Hippocampal formation (tissue), 2 donors: ENCODE data around the gene PPP2R2D.
"Not testable (repeated sequence)": the region's sequence is repeated elsewhere in the genome, so short reads cannot be mapped to it uniquely, and the experiment has no call there.

Experiments
- DNase-seq, 2 donors: peaks; one replicate each; lab custom pipeline; 2025; lab: John Stamatoyannopoulos, UW

PPP2R2D gene

DNA sequence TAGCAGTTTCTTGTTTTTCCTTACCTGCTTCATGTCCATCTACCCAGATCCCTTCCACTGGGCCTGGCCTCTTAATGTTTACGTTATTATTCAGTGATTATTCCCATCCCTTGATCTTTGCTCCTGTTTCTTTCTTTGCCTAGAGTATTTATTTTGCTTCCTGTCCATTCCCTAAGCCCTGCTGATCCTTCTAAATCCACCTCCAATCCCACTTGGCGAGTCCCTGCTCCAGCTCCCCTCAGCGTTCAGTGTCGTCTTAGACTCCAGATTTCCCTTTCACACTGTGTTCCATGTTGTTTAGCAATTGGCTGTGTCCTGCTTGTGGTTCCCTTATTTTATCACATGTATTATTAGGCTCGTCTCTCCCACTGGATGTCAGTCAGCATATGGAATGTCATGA, 7.3 kb downstream of the PPP2R2D start:
- DNase-seq: no peak

DNA sequence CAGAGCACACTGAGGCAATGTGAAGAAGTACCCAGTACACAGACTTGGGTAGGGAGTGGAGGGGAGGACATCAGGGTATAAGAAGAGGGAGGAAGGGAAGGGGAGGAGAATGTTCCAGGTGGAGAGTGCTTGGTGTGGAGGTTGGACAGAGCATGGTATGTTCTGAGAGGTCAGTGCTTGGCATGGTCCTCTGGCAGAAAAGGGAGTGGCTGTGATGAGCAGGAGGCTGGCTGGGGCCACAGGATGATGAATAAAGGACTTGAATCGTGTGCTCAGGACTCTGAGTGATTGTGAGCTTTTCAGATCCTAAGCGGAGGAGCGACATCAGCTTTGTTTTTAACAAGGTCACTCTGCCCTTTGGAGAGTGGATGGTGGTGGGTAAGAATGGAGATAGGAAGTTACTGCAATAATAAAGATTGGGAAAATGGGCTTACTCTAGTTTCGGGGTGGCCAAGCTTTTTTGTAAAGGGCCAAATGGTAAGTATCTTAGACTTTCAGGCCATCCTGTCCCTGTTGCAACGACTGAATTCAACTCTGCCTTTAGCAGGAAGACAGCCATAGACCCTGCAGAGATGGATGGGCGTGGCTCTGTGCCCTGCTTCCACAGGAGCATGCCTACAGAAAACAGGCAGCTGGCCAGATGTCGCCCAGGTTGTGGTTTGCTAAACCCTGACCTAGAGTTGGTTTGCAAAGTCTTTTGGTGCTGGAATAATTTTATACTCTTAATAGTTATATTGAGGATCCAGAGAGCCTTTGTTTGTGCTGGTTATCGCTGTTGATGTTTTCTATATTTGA, 8.4 kb downstream of the PPP2R2D start:
- no peak for DNase-seq

DNA sequence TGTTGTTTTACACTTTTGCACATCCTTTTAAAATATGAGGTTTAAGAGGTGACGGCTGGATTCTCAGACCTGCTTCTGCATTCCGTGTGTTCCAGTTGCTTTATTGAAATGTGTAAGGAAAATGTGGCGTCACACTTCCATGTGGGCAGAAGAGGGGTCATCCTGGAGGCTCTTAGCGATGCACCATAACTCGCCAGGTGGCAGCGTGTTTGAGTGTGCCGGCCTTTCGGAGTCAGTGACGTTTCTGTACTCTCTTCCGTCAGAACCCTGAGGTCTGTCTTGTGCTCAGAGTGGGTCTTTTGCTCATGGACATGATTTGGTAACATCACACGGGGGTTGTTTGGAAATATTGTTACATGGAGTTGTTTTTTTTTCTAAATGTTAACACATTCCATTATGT, 9.1 kb downstream of the PPP2R2D start:
- DNase-seq: no peak

DNA sequence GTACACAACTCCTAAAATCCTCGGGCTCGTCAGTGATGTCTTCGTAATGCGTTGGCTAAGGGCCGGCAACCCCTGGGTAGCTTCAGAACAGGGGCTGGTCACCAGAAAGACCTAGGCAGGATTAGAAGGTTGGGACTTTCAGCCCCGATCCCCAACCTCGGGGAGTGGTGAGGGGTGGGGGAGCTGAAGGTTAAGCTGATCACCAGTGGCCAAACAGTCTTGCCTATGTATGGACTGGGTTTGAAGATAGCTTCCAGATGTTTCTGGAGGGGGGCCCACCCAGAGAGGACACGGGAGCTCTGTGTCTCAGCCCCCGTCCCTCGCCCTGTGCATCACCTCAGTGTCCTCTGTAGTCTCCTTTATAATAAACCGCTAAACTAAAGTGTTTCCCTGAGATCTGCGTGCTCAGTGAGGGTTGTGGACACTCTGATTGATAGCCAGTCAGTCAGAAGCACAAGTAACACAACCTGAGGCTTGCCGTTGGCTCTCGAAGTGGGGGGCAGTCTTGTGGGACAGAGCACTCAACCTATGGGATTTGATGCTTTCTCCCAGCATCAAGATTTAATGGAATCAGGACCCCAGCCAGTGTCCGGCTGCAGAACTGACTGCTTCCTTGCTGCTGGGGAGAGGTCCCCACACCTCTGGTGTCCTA, 10.0 kb downstream of the PPP2R2D start:
- no peak for DNase-seq

DNA sequence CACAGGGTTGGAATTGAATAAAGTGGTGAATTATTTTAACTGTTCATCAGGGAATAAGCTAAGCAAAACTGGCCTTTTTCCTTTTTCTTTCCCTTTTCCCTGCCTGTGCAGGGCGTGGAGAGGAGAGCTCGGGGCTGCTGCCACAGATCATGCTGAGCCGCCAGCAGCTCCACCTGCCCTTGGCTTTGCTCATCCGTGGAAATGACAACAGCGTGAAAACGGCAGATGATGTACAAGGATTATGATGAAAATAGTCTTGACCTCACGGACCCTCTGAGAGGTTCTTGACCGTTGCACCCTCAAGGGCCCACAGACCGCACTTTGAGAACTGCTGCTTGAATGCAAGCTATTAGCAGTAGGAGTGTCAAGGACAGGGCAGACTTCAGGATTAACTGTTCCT, 10.6 kb downstream of the PPP2R2D start:
- no peak for DNase-seq

DNA sequence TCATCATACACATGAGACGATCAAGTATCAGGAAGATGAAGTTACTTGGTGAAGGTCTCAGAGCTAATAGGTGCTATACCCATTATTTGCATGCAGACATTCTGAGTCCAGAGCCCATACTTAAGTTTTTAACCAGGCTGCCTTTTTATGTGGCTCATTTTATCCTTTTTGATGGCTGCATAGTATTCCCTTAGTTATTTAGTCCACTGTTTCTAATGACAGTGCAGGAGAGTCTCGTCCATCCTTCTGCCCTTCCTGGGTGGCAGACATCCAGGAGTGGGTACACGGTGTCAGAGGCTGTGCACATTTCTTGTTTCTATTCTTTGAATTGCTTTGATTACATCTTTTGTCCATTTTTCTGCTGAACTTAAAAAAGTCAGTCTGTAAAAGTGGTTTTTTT, 11.8 kb downstream of the PPP2R2D start:
- no peak for DNase-seq

DNA sequence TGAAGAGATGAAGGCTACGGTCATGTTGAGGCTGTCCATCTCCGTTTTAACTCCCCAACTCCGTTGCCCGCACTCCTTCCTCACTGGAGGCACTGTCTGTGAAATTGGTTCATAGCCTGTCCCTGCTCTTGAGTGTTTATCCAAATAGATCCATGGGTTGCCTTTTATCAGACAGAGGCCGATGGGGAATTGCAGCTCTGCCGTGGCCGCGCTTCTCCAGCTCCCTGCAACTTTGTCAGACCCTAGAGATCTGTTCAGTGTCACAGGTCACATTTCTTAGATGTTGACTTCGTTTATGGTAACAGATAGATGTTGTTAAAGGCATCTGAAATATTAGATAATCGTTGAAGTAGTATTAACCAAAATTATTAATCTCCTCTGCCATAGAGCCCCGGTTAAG, 14.7 kb downstream of the PPP2R2D start:
- DNase-seq: no peak

DNA sequence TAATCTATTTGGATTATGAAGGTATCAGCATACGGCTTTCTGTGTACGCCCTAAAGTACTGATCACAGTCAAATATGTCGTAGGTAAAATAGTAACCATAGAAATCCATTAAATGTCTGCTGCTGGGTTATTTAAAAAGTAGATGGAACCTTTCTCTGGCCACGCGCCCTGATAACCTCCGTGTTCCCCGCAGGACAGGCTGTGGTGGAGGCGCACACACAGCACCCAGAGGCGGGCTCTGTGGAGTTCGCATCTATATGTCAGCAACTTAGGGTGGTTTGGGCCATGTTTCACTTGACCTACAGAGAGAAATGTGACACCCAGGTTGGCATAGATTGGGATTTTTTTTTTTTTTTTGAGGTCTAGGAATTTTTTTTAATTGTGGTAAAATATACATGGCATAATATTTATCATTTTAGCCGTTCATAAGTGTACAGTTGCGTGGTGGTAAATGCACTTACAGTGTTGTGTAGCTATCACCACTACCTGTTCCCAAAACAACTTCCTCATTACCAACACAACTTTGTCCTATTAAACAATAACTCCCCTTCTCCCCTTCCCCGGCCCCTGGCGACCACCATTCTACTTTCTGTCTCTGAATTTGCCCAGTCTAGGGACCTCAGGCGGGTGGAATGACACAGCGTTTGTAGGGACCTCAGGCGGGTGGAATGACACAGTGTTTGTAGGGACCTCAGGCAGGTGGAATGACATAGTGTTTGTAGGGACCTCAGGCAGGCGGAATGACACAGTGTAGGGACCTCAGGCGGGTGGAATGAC, 15.4 kb downstream of the PPP2R2D start:
- no peak for DNase-seq

DNA sequence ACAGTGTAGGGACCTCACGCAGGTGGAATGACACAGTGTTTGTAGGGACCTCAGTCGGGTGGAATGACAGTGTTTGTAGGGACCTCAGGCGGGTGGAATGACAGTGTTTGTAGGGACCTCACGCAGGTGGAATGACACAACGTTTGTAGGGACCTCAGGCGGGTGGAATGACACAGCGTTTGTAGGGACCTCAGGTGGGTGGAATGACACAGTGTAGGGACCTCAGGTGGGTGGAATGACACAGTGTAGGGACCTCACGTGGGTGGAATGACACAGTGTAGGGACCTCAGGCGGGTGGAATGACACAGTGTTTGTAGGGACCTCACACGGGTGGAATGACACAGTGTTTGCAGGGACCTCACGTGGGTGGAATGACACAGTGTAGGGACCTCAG, 16.0 kb downstream of the PPP2R2D start:
- DNase-seq: not testable (repeated sequence)

DNA sequence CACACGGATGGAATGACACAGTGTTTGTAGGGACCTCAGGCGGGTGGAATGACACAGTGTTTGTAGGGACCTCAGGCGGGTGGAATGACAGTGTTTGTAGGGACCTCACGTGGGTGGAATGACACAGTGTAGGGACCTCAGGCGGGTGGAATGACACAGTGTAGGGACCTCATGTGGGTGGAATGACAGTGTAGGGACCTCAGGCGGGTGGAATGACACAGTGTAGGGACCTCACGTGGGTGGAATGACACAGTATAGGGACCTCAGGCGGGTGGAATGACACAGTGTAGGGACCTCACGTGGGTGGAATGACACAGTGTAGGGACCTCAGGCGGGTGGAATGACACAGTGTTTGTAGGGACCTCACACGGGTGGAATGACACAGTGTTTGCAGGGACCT, 16.7 kb downstream of the PPP2R2D start:
- not testable (repeated sequence) for DNase-seq

DNA sequence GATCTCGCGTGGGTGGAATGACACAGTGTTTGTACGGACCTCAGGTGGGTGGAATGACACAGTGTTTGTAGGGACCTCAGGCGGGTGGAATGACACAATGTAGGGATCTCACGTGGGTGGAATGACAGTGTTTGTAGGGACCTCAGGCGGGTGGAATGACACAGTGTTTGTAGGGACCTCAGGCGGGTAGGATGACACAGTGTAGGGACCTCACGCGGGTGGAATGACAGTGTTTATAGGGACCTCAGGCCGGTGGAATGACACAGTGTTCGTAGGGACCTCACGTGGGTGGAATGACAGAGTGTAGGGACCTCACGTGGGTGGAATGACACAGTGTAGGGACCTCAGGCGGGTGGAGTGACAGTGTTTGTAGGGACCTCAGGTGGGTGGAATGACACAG, 18.7 kb downstream of the PPP2R2D start:
- not testable (repeated sequence) for DNase-seq

DNA sequence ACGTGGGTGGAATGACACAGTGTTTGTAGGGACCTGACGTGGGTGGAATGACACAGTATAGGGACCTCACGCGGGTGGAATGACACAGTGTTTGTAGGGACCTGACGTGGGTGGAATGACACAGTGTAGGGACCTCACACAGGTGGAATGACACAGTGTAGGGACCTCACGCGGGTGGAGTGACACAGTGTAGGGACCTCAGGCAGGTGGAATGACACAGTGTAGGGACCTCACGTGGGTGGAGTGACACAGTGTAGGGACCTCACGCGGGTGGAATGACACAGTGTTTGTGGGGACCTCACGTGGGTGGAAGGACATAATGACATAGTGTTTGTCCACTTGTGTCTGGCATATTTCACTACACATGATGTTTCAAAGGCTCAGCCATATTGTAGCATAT, 19.3 kb downstream of the PPP2R2D start:
- no peak for DNase-seq

DNA sequence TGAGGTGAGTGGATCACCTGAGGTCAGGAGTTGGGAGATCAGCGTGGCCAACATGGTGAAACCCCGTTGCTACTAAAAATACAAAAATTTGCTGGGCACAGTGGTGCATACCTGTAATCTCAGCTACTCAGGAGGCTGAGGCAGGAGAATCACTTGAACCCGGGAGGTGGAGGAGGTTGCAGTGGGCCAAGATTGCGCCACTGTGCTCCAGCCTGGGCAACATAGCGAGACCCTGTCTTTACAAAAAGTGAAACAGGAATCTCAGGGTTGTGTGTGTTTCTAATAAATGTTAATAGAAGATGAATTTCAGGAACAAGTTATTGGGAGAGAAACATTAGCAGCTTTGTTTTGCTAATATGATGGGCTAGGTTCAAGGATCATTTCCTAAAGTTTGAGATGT, 19.9 kb downstream of the PPP2R2D start:
- DNase-seq: no peak

DNA sequence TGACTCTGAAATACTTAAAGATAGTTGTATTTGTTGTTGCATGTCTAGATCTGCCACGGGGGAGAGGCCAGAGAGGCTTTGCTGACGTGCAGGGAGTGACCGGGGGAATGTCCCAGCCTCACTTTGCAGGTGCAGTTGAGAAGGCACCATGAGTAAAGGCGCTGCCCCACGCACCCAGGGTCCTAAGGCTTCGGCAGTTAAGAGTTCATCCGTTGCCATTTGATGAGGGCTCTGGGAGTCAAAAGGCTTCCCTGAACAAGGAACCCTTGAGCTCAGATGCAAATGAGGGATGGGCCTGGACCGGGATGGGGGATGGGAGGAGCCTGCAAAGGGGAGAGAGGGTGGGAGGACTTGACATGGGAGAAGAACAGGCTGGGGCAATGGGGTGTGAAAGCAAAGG, 20.4 kb downstream of the PPP2R2D start:
- DNase-seq: peak; percentile 23 to 31

DNA sequence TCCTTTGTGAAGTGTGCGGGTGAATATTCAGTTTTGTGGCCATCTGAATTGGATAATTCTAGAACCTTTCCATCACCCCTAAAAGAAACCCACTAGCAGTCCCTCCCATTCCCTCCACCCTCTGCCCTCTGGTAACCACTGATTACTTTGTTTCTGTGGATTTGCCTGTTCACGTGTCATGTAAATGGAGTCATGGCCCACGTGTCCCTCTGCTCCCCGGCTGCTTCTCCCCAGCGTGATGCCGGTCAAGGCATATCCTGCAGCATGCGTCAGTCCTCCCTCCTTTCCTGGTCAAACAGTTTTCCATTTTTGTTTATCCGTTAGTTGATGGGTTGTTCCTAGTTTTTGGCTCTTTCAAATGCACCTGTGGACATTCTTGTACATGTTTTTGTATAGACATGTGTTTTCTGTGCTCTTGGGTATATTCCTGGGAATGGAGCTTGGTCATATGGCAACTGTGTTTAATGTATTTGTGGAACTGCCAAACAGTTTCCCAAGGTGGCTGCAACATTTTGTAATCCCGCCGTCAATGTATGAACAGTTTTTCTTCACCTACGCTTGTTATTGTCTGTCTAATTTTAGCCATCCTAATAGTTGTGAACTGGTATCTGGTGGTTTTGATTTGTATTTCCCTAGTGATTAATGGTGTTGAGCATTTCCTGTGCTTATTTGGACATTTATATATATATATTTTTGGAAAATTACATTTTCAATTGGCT, 22.4 kb downstream of the PPP2R2D start:
- DNase-seq: no peak

DNA sequence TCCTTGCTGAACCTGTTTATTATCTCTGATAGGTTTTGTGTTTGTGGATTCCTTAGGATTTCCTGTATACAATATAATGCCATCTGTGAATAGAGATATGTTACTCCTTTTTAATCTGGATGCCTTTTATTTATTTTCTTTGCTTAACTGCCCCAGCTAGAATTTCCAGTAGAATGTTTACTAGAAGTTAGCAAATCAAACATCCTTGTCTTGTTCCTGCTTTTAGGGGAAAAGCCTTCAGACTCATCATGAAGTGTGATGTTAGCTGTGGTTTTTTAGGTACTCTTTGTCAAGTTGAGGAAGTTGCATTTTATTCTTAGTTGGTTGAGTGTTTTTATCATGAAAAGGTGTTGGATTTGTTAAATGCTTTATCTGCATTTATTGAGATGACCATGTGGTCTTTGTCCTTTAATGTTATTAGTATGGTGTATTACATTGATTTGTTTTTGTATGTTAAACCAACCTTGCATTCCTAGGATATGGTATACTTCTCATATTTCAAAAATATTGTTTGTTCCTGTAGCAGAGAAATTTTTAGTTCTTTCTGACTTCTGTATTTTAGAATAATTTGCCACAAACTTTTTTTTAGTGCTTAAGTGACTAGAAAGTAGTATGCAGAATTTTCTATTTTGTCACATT, 24.3 kb downstream of the PPP2R2D start:
- DNase-seq: no peak

DNA sequence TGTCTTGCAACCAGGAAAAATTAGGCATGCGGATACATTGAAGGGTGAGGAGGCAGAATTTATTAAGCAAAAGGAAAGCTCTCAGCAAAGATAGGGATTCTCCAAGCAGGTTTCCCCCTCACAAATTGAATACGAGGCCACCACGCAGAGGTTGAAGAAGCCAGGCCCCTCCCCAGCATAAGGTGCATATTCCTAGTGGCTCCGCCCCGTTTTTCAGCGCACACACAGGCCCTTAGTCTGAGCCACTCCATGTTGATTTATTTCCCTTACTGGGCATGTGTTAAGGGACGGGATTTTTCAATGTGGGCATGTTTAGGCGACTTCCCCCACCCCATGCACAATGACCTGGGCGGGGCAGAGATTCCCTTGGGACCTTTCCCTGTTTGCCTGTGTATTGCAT, 24.9 kb downstream of the PPP2R2D start:
- DNase-seq: no peak

DNA sequence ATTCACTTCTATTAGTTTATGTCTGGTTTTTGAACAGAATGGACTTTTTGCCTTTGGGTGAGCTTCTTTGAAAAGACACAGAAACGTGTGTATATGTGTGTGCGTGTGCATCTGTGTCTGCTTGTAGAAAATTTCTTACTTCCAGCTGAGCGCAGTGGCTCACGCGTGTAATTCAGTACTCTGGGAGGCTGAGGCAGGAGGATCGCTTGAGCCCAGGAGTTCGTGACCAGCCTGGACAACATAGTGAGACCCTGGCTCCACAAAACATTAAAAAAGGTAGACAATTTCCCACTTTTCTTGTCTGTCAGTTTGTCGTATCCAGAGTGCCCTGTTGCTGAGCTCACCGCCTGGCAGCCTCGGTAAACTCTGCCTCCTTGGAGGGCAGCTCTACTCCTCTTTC, 25.4 kb downstream of the PPP2R2D start:
- DNase-seq: no peak

DNA sequence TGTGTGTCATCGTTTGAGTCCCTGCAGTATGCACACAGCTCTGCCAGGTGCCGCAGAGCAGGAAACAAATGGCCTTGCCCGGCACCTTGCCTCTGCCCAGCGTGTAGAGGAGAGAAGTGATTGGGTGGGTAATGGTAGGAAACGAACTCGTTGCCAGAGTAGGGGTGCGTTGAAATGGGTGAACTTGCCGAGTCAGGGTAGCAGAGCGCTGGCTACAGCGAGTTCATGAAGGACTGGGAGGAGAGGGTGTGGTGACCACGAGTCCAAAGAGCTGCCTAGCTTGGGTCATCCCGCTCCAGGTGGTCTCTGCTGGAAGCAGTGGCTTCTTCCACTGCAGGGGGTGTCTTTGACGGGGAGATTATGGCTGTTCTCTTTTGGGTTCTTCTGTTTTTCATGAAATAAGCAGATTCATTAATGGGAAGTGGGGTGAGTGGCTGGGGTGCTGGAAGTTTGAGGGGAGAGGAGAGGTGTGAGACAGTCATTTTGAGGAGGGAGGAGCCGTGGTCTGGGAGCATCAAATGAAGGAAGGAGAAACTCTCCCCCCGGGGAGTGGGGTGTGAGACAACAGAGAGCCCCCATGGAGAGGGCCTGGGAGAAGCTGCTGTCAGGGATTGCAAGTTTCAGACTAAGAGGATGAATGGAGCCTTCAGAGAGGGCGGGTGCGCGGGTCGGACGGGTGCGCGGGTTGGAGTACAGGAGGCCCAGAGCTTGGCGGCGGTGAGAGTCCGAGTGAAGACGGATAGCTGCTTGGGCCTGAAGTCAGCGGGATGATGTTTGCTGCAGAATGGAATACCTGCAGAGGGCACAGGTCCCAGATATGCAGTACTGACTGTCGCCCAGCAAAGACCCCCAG, 26.2 kb downstream of the PPP2R2D start:
- DNase-seq: no peak

DNA sequence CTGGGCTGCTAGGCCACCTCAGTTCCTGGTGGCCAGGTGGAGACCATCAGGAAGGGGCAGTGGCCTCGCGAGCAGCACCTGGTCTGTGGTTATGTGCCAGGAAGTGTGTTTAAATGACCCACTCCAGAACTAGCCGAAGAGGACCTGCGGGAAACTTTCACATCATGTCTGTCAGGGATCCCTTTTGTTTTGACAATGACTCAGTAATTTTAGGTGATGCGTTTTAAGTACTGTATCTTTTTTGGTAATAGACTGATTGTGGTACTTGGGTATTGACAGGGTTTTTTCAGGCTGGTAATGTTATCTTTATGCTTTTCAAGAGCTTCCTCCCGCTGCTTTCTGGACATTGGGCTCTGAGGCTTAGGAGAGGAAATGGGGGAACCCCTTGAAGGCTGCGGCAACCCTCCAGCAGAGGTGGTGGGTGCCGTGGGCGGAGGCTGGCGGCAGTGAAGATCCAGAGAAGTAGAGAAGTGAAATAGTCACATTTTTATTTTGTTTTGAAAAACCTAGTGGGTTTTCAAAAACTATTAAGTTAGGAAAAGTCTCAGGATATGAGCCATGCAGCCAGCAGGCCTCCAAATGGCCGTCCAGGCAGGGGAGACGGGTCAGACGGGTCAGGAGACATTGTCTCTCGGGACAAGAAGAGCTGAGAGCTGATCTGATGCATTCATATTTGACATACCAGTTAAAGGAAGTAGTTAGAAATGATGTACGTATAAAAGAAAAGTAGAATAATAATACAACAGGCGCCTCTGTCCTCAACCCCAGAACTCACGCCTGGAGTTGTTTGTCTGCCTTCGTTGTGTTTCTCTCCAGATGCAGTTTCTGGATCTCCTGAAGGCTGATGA, 27.7 kb downstream of the PPP2R2D start:
- no peak for DNase-seq
